Tibial artery (tissue), 4 donors: ENCODE results near the gene TFAP2C.

ENCODE experiments used
- DNase-seq, 2 donors: peaks; one replicate each; pipeline ENCODE4 v3.0.0-alpha.2; 2019
- H3K27ac ChIP-seq, 2 donors: fragments of 200-600 bp; sonication (generic) in 1 of 2; 1 replicate in 1 of 2; 2 replicates in 1 of 2; pipeline ENCODE4 v1.5.1; 2018 to 2019; ENCODE audit warnings: mild to moderate bottlenecking in 1 of 2
- H3K27me3 ChIP-seq, 2 donors: fragments of 200-600 bp; sonication (generic) in 1 of 2; one replicate each; pipeline versions ENCODE4 v1.5.1 to v1.6.0; 2016 to 2019
- H3K36me3 ChIP-seq, 3 donors: fragments of 200-600 bp; sonication (generic) in 2 of 3; one replicate each; pipeline ENCODE4 v1.5.1; 2016 to 2019; ENCODE audit warnings: mild to moderate bottlenecking in 2 of 3
- H3K4me1 ChIP-seq, 4 donors: fragments of 200-600 bp; sonication (generic) in 2 of 4; 1 replicate in 3 of 4; 2 replicates in 1 of 4; pipeline ENCODE4 v1.5.1; 2016 to 2019
- H3K4me3 ChIP-seq, 2 donors: fragments of 200-600 bp; sonication (generic) in 1 of 2; 1 replicate in 1 of 2; 2 replicates in 1 of 2; pipeline ENCODE4 v1.5.1; 2018 to 2019; ENCODE audit warnings: mild to moderate bottlenecking in 2 of 2
- H3K9me3 ChIP-seq, 3 donors: fragments of 200-600 bp; sonication (generic) in 1 of 3; one replicate each; pipeline ENCODE4 v1.5.1; 2016 to 2019
- CTCF ChIP-seq, 2 experiments: fragments of 200-600 bp in 1 of 2; fragments of 450-650 bp in 1 of 2; IDR thresholded peaks; one replicate each; pipeline ENCODE4 v1.5.1; 2017 to 2019; ENCODE audit warnings: antibody characterized with exemption in 2 of 2, mild to moderate bottlenecking in 1 of 2, moderate library complexity in 1 of 2
- intact Hi-C: fragments of 100-400 bp; cut with DNase I; formaldehyde crosslinking; loops from one replicate; pipeline ENCODE4 v1.15.0; 2023; ENCODE audit warnings: low total_unique reads

Gene TFAP2C

GRCh38 chr20:56625837-56626236 is 3.3 kb upstream of the TFAP2C start:
- H3K4me1 ChIP-seq = peaks cover 0 to 47% (median 41%) of the 10 kb centered on the region in 4 donors
- H3K9me3 ChIP-seq = no peaks in the 10 kb centered on the region
- no peak overlapping the region for H3K27ac ChIP-seq
- H3K27me3 ChIP-seq = peaks cover 0 to 76% of the 10 kb centered on the region in 2 donors
- no peak overlapping the region for H3K4me3 ChIP-seq
- no peak for DNase-seq
- TF ChIP-seq CTCF (IDR thresholded peaks at IDR 0.05) = no peak
- no peaks in the 10 kb centered on the region for H3K36me3 ChIP-seq
- intact Hi-C loops = no loop called here

- Histone ChIP-seq H3K36me3 (no peaks in the 10 kb centered on the region), H3K4me3 (no peak overlapping the region), H3K9me3 (no peaks in the 10 kb centered on the region), H3K4me1 (peaks cover 0 to 54% (median 44%) of the 10 kb centered on the region in 4 donors), H3K27me3 (peaks cover 0 to 83% of the 10 kb centered on the region in 2 donors), H3K27ac (no peak overlapping the region)
- no peak for TF ChIP-seq CTCF (IDR thresholded peaks at IDR 0.05)
- no peak for DNase-seq
- intact Hi-C loops = no loop called here
Measured at GRCh38 chr20:56626367-56627121, 2.6 kb upstream of the TFAP2C start.

GRCh38 chr20:56627122-56628014 is 1.7 kb upstream of the TFAP2C start:
- no peak for TF ChIP-seq CTCF (IDR thresholded peaks at IDR 0.05)
- intact Hi-C loops = no loop called here
- Histone ChIP-seq H3K27me3 (peaks cover 0 to 91% of the 10 kb centered on the region in 2 donors), H3K36me3 (no peaks in the 10 kb centered on the region), H3K4me3 (no peak overlapping the region), H3K27ac (no peak overlapping the region), H3K9me3 (no peaks in the 10 kb centered on the region), H3K4me1 (peaks cover 0 to 54% (median 44%) of the 10 kb centered on the region in 4 donors)
- DNase-seq = no peak

GRCh38 chr20:56628015-56628872 is 862 bp upstream of the TFAP2C start:
- intact Hi-C loops = no loop called here
- Histone ChIP-seq H3K4me3 (peak overlapping the region; percentile 35 to 45), H3K36me3 (no peaks in the 10 kb centered on the region), H3K9me3 (no peaks in the 10 kb centered on the region), H3K4me1 (peaks cover 0 to 54% (median 44%) of the 10 kb centered on the region in 4 donors), H3K27me3 (peaks cover 0 to 96% of the 10 kb centered on the region in 2 donors), H3K27ac (no peak overlapping the region)
- TF ChIP-seq CTCF (IDR thresholded peaks at IDR 0.05) = no peak
- DNase-seq = no peak

- Histone ChIP-seq H3K27ac (no peak overlapping the region), H3K36me3 (no peaks in the 10 kb centered on the region), H3K4me3 (peak overlapping the region; percentile 35 to 45), H3K27me3 (peaks cover 0 to 91% of the 10 kb centered on the region in 2 donors), H3K9me3 (no peaks in the 10 kb centered on the region), H3K4me1 (peaks cover 0 to 54% (median 44%) of the 10 kb centered on the region in 4 donors)
- no peak for TF ChIP-seq CTCF (IDR thresholded peaks at IDR 0.05)
- no peak for DNase-seq
- intact Hi-C loops = no loop called here
Measured at GRCh38 chr20:56629464-56630085, 469 bp downstream of the TFAP2C start.
